ENCODE measurements around the gene CDK2AP2. TPM values are rescaled to one million over a fixed set of nuclear protein-coding genes. Genes with fewer than 3 reads are reported as not detected.

CDK2AP2 gene
- total RNA-seq, 4 donors from 2014 or later: 60.4 to 97.7 (median 77.2) TPM

GRCh38 chr11:67497656-67498291 is 10.2 kb downstream of the CDK2AP2 start:
- TF ChIP-seq, protein P1, sequence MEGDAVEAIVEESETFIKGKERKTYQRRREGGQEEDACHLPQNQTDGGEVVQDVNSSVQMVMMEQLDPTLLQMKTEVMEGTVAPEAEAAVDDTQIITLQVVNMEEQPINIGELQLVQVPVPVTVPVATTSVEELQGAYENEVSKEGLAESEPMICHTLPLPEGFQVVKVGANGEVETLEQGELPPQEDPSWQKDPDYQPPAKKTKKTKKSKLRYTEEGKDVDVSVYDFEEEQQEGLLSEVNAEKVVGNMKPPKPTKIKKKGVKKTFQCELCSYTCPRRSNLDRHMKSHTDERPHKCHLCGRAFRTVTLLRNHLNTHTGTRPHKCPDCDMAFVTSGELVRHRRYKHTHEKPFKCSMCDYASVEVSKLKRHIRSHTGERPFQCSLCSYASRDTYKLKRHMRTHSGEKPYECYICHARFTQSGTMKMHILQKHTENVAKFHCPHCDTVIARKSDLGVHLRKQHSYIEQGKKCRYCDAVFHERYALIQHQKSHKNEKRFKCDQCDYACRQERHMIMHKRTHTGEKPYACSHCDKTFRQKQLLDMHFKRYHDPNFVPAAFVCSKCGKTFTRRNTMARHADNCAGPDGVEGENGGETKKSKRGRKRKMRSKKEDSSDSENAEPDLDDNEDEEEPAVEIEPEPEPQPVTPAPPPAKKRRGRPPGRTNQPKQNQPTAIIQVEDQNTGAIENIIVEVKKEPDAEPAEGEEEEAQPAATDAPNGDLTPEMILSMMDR (IDR thresholded peaks at IDR 0.05): no peak
- no peak for TF ChIP-seq POLR2A (IDR thresholded peaks at IDR 0.05)
- Histone ChIP-seq H3K27me3 (no peaks in the 10 kb centered on the region), H3K9me3 (no peaks in the 10 kb centered on the region), H3K4me1 (no peaks in the 10 kb centered on the region), H3K36me3 (peaks cover 0 to 86% (median 0%) of the 10 kb centered on the region in 3 donors), H3K27ac (no peak overlapping the region), H3K4me3 (no peak overlapping the region)
- no peak for DNase-seq

GRCh38 chr11:67496113-67496512 is 11.8 kb downstream of the CDK2AP2 start:
- H3K36me3 ChIP-seq: peaks cover 0 to 86% (median 0%) of the 10 kb centered on the region in 3 donors
- DNase-seq: no peak
- TF ChIP-seq POLR2A (IDR thresholded peaks at IDR 0.05): no peak
- TF ChIP-seq, protein P1 (IDR thresholded peaks at IDR 0.05): no peak

DNA sequence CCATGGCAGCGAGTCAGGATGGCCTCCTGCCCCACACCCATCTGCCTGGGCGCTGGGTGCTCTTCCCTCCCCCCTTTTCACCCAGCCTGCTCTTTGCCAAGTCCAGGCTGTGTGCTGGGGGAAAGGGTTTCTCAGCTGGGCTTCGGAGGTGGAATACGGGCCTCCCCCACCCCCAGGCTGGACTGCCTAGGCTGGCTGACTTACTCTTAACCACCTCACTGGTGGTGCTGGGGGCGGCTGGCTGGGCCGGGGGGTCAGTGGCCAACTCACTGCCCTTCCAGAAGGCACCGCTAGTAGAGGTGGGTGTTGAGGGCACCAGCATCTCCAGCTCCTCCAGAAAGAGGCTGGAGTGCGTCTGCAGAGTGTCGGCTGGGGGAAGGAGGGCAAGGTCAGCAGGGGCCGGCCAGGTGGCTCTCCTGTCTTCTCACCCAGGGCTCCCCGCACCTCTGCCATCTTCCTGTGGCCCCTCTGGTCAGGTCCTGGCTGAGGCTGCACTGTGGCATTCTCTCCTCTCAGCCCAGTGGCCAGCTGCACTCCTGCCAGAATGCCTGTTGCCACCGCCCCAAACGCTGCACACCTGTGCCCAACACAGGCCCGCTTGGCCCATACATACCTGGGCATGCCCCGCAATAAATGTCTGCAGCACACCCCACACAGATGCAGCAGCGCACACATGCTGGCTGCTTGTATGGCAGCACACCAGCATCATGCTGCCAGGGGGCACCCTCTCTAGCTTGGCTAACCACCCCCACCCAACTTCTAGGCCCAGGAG is 12.5 kb downstream of the CDK2AP2 start:
- no peaks in the 10 kb centered on the region for H3K27me3 ChIP-seq
- no peak for DNase-seq
- H3K36me3 ChIP-seq: peaks cover 0 to 89% (median 0%) of the 10 kb centered on the region in 3 donors
- H3K4me1 ChIP-seq: no peaks in the 10 kb centered on the region
- H3K9me3 ChIP-seq: no peaks in the 10 kb centered on the region
- no peak overlapping the region for H3K4me3 ChIP-seq
- TF ChIP-seq, protein P1 (IDR thresholded peaks at IDR 0.05): no peak
- TF ChIP-seq POLR2A (IDR thresholded peaks at IDR 0.05): no peak
- no peak overlapping the region for H3K27ac ChIP-seq

More at GRCh38 chr11:67496113-67496512, 11.8 kb downstream of the CDK2AP2 start:
- no peak overlapping the region for H3K27ac ChIP-seq
- no peaks in the 10 kb centered on the region for H3K4me1 ChIP-seq
- H3K27me3 ChIP-seq: no peaks in the 10 kb centered on the region
- H3K9me3 ChIP-seq: no peaks in the 10 kb centered on the region
- no peak overlapping the region for H3K4me3 ChIP-seq

DNA sequence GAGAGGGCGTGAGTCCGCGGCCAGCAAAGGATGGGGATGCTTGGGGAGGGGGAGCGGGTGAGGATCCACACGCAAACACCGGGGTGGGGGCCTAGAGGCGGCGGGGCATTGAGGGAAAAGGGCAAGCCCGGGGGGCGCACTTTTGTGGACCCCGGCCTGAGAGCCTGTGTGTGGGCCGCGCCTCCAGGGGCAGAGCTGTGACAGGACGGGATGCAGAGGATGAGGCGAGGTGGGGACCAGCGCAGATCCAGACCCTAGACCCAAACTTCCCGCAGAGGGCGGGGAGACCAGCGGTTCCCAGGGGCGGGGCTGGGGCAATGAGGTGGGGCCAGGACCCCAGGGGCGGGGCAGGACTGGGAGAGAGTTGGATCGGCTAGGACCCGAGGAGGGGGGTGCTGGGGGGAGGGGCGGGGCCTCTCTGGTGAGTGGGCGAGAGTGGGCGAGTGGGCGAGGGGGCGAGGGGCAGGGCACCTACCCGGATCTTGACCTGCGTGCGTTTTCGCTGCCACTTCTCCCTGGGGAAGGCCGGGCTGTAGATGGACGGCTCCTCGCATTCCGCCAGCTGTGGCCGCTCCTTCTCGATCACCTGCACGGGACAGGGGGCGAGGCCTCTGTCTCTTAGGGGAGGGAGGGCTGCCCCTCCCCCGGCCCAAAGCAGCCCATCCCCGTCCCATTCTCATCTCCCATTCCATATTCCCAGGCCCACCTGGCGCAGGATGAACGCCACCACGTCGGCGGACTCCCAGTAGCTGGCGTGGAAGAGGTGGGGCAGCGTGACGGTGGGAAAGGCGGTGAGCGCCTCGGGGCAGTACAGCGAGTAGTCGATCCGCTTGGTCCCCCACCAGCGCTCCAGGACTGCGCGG is 13.4 kb downstream of the CDK2AP2 start:
- TF ChIP-seq, protein P1 (IDR thresholded peaks at IDR 0.05): no peak
- no peak for TF ChIP-seq POLR2A (IDR thresholded peaks at IDR 0.05)
- Histone ChIP-seq H3K36me3 (peaks cover 0 to 88% (median 0%) of the 10 kb centered on the region in 3 donors), H3K4me3 (no peak overlapping the region), H3K27ac (no peak overlapping the region), H3K4me1 (no peaks in the 10 kb centered on the region), H3K9me3 (no peaks in the 10 kb centered on the region), H3K27me3 (no peaks in the 10 kb centered on the region)
- no peak for DNase-seq

- H3K4me1 ChIP-seq: no peaks in the 10 kb centered on the region
- TF ChIP-seq POLR2A (IDR thresholded peaks at IDR 0.05): no peak
- TF ChIP-seq, protein P1 (IDR thresholded peaks at IDR 0.05): no peak
- H3K36me3 ChIP-seq: peaks cover 0 to 93% (median 0%) of the 10 kb centered on the region in 3 donors
These were observed 14.2 kb downstream of the CDK2AP2 start for GRCh38 chr11:67493548-67494370.

More at GRCh38 chr11:67493548-67494370, 14.2 kb downstream of the CDK2AP2 start:
- H3K27me3 ChIP-seq: no peaks in the 10 kb centered on the region
- H3K9me3 ChIP-seq: no peaks in the 10 kb centered on the region
- DNase-seq: no peak
- no peak overlapping the region for H3K27ac ChIP-seq
- no peak overlapping the region for H3K4me3 ChIP-seq

All from Peyer's patch (tissue), 4 donors.